ENCODE data around the gene DAGLA. TPM values are rescaled to one million over a fixed set of nuclear protein-coding genes. Genes with fewer than 3 reads are reported as not detected.

The DAGLA gene
- total and polyA plus RNA-seq, 2 of the 13 experiments (the other 11 are each of a cell fraction or from before 2014, with no cell fraction given): 2.6 to 3.9 TPM

DNA sequence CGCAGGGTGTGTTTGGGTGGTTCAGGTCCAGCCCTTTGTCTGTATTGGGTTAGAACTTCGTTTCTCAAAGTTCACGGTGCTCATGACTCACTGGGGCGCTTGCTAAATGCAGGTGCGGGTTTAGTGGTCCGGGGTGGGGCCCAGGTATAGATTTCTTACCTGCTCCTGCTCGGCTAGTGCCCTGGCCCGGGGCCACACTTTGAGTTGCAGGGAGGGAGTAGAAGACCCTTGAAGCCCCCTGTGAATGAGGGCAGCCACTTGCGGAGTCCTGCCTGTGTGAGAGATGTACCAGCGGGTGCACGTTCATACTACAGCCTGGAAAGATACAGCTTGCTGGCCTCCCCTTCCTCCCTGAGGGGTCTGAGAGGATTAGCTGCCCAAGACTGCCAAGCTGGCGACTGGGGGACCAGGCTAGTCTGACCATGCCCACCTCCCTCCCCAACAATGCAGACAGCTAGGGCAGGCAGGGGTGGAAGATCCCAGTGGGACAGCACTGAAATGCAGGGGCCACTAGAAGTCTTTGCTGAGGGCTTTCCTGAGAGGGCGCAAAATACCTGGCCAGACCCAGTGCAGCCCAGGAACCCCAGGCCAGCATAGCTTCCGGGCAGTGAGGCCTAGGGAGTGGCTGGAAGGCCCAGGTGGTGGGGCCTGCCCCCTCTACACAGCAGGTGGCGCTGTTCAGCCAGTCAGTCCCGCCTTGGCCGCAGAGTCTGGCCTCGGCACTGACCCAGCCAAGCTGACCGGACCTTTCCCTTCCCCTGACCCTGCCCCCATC is 67.2 kb downstream of the DAGLA start (continued):
- TF ChIP-seq, protein P1, sequence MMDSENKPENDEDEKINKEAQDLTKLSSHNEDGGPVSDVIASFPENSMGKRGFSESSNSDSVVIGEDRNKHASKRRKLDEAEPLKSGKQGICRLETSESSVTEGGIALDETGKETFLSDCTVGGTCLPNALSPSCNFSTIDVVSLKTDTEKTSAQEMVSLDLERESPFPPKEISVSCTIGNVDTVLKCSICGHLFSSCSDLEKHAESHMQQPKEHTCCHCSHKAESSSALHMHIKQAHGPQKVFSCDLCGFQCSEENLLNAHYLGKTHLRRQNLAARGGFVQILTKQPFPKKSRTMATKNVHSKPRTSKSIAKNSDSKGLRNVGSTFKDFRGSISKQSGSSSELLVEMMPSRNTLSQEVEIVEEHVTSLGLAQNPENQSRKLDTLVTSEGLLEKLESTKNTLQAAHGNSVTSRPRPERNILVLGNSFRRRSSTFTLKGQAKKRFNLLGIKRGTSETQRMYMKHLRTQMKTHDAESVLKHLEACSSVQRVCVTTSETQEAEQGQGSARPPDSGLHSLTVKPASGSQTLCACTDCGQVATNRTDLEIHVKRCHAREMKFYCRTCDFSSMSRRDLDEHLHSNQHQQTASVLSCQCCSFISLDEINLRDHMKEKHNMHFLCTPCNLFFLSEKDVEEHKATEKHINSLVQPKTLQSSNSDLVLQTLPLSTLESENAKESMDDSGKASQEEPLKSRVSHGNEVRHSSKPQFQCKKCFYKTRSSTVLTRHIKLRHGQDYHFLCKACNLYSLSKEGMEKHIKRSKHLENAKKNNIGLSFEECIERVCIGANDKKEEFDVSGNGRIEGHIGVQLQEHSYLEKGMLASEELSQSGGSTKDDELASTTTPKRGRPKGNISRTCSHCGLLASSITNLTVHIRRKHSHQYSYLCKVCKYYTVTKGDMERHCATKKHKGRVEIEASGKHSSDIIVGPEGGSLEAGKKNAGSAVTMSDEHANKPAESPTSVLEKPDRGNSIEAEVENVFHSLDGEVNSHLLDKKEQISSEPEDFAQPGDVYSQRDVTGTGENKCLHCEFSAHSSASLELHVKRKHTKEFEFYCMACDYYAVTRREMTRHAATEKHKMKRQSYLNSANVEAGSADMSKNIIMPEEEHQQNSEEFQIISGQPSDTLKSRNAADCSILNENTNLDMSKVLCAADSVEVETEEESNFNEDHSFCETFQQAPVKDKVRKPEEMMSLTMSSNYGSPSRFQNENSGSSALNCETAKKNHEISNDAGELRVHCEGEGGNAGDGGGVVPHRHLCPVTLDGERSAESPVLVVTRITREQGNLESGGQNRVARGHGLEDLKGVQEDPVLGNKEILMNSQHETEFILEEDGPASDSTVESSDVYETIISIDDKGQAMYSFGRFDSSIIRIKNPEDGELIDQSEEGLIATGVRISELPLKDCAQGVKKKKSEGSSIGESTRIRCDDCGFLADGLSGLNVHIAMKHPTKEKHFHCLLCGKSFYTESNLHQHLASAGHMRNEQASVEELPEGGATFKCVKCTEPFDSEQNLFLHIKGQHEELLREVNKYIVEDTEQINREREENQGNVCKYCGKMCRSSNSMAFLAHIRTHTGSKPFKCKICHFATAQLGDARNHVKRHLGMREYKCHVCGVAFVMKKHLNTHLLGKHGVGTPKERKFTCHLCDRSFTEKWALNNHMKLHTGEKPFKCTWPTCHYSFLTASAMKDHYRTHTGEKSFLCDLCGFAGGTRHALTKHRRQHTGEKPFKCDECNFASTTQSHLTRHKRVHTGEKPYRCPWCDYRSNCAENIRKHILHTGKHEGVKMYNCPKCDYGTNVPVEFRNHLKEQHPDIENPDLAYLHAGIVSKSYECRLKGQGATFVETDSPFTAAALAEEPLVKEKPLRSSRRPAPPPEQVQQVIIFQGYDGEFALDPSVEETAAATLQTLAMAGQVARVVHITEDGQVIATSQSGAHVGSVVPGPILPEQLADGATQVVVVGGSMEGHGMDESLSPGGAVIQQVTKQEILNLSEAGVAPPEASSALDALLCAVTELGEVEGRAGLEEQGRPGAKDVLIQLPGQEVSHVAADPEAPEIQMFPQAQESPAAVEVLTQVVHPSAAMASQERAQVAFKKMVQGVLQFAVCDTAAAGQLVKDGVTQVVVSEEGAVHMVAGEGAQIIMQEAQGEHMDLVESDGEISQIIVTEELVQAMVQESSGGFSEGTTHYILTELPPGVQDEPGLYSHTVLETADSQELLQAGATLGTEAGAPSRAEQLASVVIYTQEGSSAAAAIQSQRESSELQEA (CRISPR knock-in tag; IDR thresholded peaks at IDR 0.05; ENCODE audit: not compliant biosample characterization): peak; percentile 8
- TF ChIP-seq NCOA2 (CRISPR knock-in tag; IDR thresholded peaks at IDR 0.05) (peak; percentile 38; the same call in 1 of the 2 replicates), CCDC6 (CRISPR knock-in tag; IDR thresholded peaks at IDR 0.05) (no peak), ZNF468 (CRISPR knock-in tag; IDR thresholded peaks at IDR 0.05) (no peak), PHF21A (CRISPR knock-in tag; IDR thresholded peaks at IDR 0.05) (peak; percentile 70; the same call in 1 of the 2 replicates), ZNF329 (CRISPR knock-in tag; IDR thresholded peaks at IDR 0.05; ENCODE audit: low read depth) (peak; percentile 57; the same call in 1 of the 2 replicates), ZNF678 (CRISPR knock-in tag; IDR thresholded peaks at IDR 0.05) (0 out of 2 replicates have a peak, but pooled peaks have one; percentile 35), ZFY (CRISPR knock-in tag; IDR thresholded peaks at IDR 0.05) (peak; percentile 90), RBFOX2 (IDR thresholded peaks at IDR 0.05; ENCODE audit: low read depth, low read length) (0 out of 2 replicates have a peak, but pooled peaks have one; percentile 27), ZNF121 (CRISPR knock-in tag; IDR thresholded peaks at IDR 0.05) (peak; percentile 48; the same call in 1 of the 2 replicates)
- TF ChIP-seq, protein P2, sequence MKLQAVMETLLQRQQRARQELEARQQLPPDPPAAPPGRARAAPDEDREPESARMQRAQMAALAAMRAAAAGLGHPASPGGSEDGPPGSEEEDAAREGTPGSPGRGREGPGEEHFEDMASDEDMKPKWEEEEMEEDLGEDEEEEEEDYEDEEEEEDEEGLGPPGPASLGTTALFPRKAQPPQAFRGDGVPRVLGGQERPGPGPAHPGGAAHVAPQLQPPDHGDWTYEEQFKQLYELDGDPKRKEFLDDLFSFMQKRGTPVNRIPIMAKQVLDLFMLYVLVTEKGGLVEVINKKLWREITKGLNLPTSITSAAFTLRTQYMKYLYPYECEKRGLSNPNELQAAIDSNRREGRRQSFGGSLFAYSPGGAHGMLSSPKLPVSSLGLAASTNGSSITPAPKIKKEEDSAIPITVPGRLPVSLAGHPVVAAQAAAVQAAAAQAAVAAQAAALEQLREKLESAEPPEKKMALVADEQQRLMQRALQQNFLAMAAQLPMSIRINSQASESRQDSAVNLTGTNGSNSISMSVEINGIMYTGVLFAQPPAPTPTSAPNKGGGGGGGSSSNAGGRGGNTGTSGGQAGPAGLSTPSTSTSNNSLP (IDR thresholded peaks at IDR 0.05; ENCODE audit: low read depth, low read length): no peak
- TF ChIP-seq, protein P3, sequence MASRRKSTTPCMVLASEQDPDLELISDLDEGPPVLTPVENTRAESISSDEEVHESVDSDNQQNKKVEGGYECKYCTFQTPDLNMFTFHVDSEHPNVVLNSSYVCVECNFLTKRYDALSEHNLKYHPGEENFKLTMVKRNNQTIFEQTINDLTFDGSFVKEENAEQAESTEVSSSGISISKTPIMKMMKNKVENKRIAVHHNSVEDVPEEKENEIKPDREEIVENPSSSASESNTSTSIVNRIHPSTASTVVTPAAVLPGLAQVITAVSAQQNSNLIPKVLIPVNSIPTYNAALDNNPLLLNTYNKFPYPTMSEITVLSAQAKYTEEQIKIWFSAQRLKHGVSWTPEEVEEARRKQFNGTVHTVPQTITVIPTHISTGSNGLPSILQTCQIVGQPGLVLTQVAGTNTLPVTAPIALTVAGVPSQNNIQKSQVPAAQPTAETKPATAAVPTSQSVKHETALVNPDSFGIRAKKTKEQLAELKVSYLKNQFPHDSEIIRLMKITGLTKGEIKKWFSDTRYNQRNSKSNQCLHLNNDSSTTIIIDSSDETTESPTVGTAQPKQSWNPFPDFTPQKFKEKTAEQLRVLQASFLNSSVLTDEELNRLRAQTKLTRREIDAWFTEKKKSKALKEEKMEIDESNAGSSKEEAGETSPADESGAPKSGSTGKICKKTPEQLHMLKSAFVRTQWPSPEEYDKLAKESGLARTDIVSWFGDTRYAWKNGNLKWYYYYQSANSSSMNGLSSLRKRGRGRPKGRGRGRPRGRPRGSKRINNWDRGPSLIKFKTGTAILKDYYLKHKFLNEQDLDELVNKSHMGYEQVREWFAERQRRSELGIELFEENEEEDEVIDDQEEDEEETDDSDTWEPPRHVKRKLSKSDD (CRISPR knock-in tag; IDR thresholded peaks at IDR 0.05; ENCODE audit: low read depth): 0 out of 2 replicates have a peak, but pooled peaks have one; percentile 42
- TF ChIP-seq, protein P4, sequence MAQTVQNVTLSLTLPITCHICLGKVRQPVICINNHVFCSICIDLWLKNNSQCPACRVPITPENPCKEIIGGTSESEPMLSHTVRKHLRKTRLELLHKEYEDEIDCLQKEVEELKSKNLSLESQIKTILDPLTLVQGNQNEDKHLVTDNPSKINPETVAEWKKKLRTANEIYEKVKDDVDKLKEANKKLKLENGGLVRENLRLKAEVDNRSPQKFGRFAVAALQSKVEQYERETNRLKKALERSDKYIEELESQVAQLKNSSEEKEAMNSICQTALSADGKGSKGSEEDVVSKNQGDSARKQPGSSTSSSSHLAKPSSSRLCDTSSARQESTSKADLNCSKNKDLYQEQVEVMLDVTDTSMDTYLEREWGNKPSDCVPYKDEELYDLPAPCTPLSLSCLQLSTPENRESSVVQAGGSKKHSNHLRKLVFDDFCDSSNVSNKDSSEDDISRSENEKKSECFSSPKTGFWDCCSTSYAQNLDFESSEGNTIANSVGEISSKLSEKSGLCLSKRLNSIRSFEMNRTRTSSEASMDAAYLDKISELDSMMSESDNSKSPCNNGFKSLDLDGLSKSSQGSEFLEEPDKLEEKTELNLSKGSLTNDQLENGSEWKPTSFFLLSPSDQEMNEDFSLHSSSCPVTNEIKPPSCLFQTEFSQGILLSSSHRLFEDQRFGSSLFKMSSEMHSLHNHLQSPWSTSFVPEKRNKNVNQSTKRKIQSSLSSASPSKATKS (CRISPR knock-in tag; IDR thresholded peaks at IDR 0.05): no peak
